Lung (tissue), 12 donors: ENCODE measurements around the gene SOX13. TPM values are rescaled to one million over a fixed set of nuclear protein-coding genes. Genes with fewer than 3 reads are reported as not detected.

Experiments used
- ATAC-seq: fragments of 200-7000 bp; cut with Tn5 transposase; one replicate; pipeline ENCODE4 v1.9.1; 2020; ENCODE audit warnings: moderate number of reproducible peaks; ENCODE audit not compliant: insufficient read depth, low FRiP score
- DNase-seq, 3 donors: peaks; one replicate each; pipeline ENCODE4 v3.0.0-alpha.2; 2013 to 2017
- H3K27ac ChIP-seq, 2 donors: one replicate each; pipeline ENCODE4 v1.5.1; 2013; ENCODE audit warnings: mild to moderate bottlenecking in 2 of 2, moderate library complexity in 2 of 2, control low read depth in 1 of 2, inconsistent platforms in 1 of 2, low read depth in 1 of 2, low read length in 1 of 2
- H3K27me3 ChIP-seq, 3 donors: one replicate each; pipeline ENCODE4 v1.5.1; 2013; ENCODE audit warnings: low read length in 2 of 3; ENCODE audit not compliant: control insufficient read depth in 3 of 3, insufficient read depth in 3 of 3
- H3K36me3 ChIP-seq, 4 donors: one replicate each; pipeline ENCODE4 v1.5.1; 2013; ENCODE audit warnings: low read length in 4 of 4, mild to moderate bottlenecking in 1 of 4, moderate library complexity in 1 of 4; ENCODE audit not compliant: control insufficient read depth in 4 of 4, insufficient read depth in 4 of 4
- H3K4me1 ChIP-seq, 5 donors: one replicate each; pipeline ENCODE4 v1.5.1; 2013; ENCODE audit warnings: low read length in 5 of 5, mild to moderate bottlenecking in 2 of 5, moderate library complexity in 1 of 5; ENCODE audit not compliant: control insufficient read depth in 5 of 5, insufficient read depth in 5 of 5
- H3K4me3 ChIP-seq: one replicate; pipeline ENCODE4 v1.5.1; 2013; ENCODE audit warnings: mild to moderate bottlenecking, control low read depth, moderate library complexity
- H3K9ac ChIP-seq, 2 donors: one replicate each; pipeline ENCODE4 v1.5.1; 2013; ENCODE audit warnings: low read length in 2 of 2, control low read depth in 1 of 2; ENCODE audit not compliant: insufficient read depth in 1 of 2
- H3K9me3 ChIP-seq, 4 donors: one replicate each; pipeline ENCODE4 v1.5.1; 2013; ENCODE audit warnings: low read length in 3 of 4, mild to moderate bottlenecking in 1 of 4, moderate library complexity in 1 of 4; ENCODE audit not compliant: control insufficient read depth in 4 of 4, insufficient read depth in 3 of 4
- WGBS, 2 donors: extraction: QIAGEN DNeasy Blood & Tissue Kit; methylation state at CpG; one replicate each; pipeline ENCODE4 v1.1.7; 2013; 5-methylcytosine and 5-hydroxymethylcytosine counted together
- polyA plus RNA-seq, 2 donors: library from polyadenylated mRNA; stranded (reverse); fragments of 200-250 nt; gene quantifications; one replicate each; pipeline ENCODE4 v1.2.1, GENCODE V29; 2013
- total RNA-seq, 2 donors: library from RNA; depleted of rRNA in 1 of 2; stranded (reverse); fragments of >200 nt in 1 of 2; gene quantifications; one replicate each; pipeline ENCODE4 v1.2.1, GENCODE V29; 2014 to 2021
- TF ChIP-seq, protein P1 (sequence below): IDR thresholded peaks from 2 replicates; pipeline ENCODE4 v1.5.1; 2012; ENCODE audit warnings: mild to moderate bottlenecking; ENCODE audit errors: control extremely low read depth, extremely low read depth
- donor health status: control.
- donor health status: control.
- donor health status: Bipolar disorder and iron deficiency.
- donor health status: healthy.
- donor health status: DM: yes; HTN: yes; CAD: no.

The SOX13 gene
- total and polyA plus RNA-seq, 4 donors: 14.7 to 52.6 (median 30.3) TPM

DNA sequence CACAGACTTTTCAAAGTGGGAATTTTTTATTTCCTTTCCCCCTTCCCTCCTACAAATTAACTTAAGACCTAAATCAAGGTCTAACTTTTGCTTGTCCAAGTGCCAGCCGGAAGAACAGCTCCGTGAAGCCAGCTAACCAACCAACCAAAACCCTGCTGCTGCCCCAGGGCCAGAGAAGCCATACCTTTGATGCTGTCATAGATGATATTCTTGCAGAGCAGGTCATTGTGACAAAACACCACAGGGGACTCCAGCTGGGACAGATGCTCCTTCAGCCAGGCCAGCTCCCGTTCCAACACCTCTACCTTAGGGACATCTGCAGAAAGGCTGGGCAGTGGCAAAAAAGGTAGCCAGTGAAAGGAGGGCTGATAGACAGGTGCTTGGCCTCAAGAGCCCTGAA lies 68.2 kb downstream of the SOX13 start:
- no peak overlapping the region for H3K9ac ChIP-seq
- 96 to 98% methylated on average over 3 of the region's 3 CpGs for WGBS, 2 donors
- H3K27me3 ChIP-seq: no peaks in the 10 kb centered on the region
- H3K36me3 ChIP-seq: peaks cover 0 to 8% (median 0%) of the 10 kb centered on the region in 4 donors
- no peaks in the 10 kb centered on the region for H3K4me1 ChIP-seq
- H3K9me3 ChIP-seq: no peaks in the 10 kb centered on the region
- TF ChIP-seq, protein P1, sequence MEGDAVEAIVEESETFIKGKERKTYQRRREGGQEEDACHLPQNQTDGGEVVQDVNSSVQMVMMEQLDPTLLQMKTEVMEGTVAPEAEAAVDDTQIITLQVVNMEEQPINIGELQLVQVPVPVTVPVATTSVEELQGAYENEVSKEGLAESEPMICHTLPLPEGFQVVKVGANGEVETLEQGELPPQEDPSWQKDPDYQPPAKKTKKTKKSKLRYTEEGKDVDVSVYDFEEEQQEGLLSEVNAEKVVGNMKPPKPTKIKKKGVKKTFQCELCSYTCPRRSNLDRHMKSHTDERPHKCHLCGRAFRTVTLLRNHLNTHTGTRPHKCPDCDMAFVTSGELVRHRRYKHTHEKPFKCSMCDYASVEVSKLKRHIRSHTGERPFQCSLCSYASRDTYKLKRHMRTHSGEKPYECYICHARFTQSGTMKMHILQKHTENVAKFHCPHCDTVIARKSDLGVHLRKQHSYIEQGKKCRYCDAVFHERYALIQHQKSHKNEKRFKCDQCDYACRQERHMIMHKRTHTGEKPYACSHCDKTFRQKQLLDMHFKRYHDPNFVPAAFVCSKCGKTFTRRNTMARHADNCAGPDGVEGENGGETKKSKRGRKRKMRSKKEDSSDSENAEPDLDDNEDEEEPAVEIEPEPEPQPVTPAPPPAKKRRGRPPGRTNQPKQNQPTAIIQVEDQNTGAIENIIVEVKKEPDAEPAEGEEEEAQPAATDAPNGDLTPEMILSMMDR: no peak
- H3K27ac ChIP-seq: no peak overlapping the region
- no peak for DNase-seq
- ATAC-seq: no peak
- no peak overlapping the region for H3K4me3 ChIP-seq

DNA sequence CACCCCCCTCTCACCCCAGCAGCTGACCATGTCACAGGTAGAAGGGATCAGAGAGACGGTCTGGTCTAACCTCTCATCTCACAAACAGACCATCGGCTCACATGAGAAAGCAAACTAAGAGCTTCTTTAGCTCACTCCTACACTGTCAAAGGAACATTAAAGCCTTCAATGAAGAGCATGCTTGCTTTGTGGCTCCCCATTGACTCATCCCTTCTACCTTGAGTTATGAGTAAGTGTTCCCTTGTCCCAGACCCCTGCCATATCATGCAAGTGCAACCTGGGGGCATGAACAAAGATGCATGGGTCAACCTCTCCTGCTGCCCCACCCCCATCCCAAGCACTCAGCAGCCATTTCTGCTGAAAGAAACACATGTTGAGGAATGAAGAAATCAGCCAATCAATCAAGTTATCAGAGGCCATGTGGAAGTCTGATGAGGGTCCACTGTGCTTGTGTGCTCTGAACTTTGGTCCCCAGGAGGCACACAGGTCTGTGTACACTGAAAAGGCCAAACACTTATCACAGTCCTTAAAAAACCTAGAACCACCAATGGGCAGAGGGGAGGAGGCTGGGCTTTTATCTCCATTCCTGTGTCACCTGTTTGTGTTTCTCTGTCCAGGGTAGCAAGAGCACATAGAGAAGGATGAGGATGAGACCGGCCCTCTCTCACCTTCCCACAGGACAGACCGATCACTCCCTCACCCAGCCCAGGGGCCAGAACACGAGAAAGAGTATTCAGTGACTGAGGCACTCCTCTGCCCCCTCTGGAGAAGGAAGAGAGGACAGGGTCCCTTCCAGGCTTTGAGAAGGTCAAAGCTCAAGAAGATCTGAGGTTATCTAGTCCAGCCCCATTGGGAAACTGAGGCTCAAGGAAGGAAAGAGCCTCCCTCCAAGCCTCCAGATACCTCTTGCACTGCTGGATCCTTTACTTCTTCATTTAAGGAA lies 69.4 kb downstream of the SOX13 start:
- H3K27me3 ChIP-seq: no peaks in the 10 kb centered on the region
- no peak for DNase-seq
- peaks cover 0 to 8% (median 0%) of the 10 kb centered on the region in 4 donors for H3K36me3 ChIP-seq
- no peaks in the 10 kb centered on the region for H3K4me1 ChIP-seq
- no peak overlapping the region for H3K4me3 ChIP-seq
- 86 to 89% methylated on average over 5 of the region's 5 CpGs for WGBS, 2 donors
- no peaks in the 10 kb centered on the region for H3K9me3 ChIP-seq
- H3K9ac ChIP-seq: no peak overlapping the region
- no peak overlapping the region for H3K27ac ChIP-seq
- TF ChIP-seq, protein P1: no peak
- no peak for ATAC-seq

DNA sequence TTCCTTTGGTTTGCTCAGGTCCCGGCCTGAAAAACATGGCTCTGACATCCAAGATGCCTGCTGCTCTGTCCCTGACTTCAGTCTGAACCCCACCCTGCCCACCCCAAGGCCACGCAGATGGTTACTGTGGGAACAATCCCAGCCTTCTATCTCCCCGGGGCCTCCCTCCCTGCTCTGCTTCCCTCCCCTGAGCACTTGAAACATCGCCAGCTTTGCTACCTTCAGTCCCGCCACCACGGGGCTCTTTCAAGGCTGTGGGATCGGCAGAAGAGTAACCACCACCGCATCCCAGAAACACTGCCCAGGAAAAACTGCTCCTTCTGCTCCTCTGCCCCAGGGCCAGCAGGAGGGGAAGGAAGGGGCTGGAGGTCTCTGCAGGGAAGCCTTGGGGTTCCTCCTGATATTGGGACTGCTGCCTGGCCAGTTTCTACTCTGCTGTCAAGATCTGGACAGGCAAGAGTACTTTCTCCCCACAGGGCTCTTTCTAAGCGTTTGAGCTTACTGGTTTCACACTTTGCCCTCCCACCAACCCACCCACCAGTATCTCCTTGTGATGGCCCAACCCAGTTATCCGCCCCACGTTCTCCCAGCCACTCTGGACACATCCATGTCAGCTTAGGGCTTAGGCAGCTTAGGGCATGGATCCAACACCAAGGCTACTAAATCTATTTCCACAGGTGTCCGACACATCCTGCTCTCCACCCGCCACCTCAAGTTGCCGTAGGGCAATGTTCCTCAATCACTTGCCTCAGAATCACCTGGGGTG lies 70.5 kb downstream of the SOX13 start:
- Histone ChIP-seq H3K27me3 (no peaks in the 10 kb centered on the region), H3K27ac (no peak overlapping the region), H3K36me3 (peaks cover 0 to 8% (median 0%) of the 10 kb centered on the region in 4 donors), H3K9ac (no peak overlapping the region), H3K4me1 (peaks cover 0 to 4% (median 0%) of the 10 kb centered on the region in 5 donors), H3K4me3 (no peak overlapping the region), H3K9me3 (no peaks in the 10 kb centered on the region)
- TF ChIP-seq, protein P1: no peak
- 80 to 87% methylated on average over 13 to 14 of the region's 14 CpGs for WGBS, 2 donors
- ATAC-seq (no peak), DNase-seq (no peak)
